ENCODE results near the gene WIPF1. TPM values are rescaled to one million over a fixed set of nuclear protein-coding genes. Genes with fewer than 3 reads are reported as not detected.

The WIPF1 gene
- total RNA-seq, 1 donor from 2014 or later, result 7.6 TPM

GRCh38 chr2:174535757-174536703 lies 61.6 kb downstream of the WIPF1 start:
- no peak for DNase-seq (ENCODE audit: low read depth)
- TF ChIP-seq CTCF (conservative IDR thresholded peaks at IDR 0.05; ENCODE audit: low read depth, low read length), result no peak

GRCh38 chr2:174535083-174535482 lies 62.5 kb downstream of the WIPF1 start:
- no peak for TF ChIP-seq CTCF (conservative IDR thresholded peaks at IDR 0.05; ENCODE audit: low read depth, low read length)

More at GRCh38 chr2:174535757-174536703, 61.6 kb downstream of the WIPF1 start:
- H3K4me3 ChIP-seq (ENCODE audit: low read depth, low read length), result no peak overlapping the region

GRCh38 chr2:174529916-174530315 lies 67.7 kb downstream of the WIPF1 start:
- no peak for TF ChIP-seq CTCF (conservative IDR thresholded peaks at IDR 0.05; ENCODE audit: low read depth, low read length)
- no peak overlapping the region for H3K4me3 ChIP-seq (ENCODE audit: low read depth, low read length)
- DNase-seq (ENCODE audit: low read depth), result no peak

More at GRCh38 chr2:174535083-174535482, 62.5 kb downstream of the WIPF1 start:
- no peak overlapping the region for H3K4me3 ChIP-seq (ENCODE audit: low read depth, low read length)
- no peak for DNase-seq (ENCODE audit: low read depth)

- no peak for TF ChIP-seq CTCF (conservative IDR thresholded peaks at IDR 0.05; ENCODE audit: low read depth, low read length)
- no peak for DNase-seq (ENCODE audit: low read depth)
- no peak overlapping the region for H3K4me3 ChIP-seq (ENCODE audit: low read depth, low read length)
Measured at GRCh38 chr2:174527959-174528358, 69.6 kb downstream of the WIPF1 start.

GRCh38 chr2:174527101-174527721 lies 70.4 kb downstream of the WIPF1 start:
- no peak for DNase-seq (ENCODE audit: low read depth)
- TF ChIP-seq CTCF (conservative IDR thresholded peaks at IDR 0.05; ENCODE audit: low read depth, low read length), result no peak
- no peak overlapping the region for H3K4me3 ChIP-seq (ENCODE audit: low read depth, low read length)

GRCh38 chr2:174524527-174524926 lies 73.1 kb downstream of the WIPF1 start:
- no peak overlapping the region for H3K4me3 ChIP-seq (ENCODE audit: low read depth, low read length)
- DNase-seq (ENCODE audit: low read depth), result no peak
- no peak for TF ChIP-seq CTCF (conservative IDR thresholded peaks at IDR 0.05; ENCODE audit: low read depth, low read length)
